ENCODE results near the gene PRRC1.
"Not testable (repeated sequence)": the region's sequence is repeated elsewhere in the genome, so short reads cannot be mapped to it uniquely, and the experiment has no call there.

Gene PRRC1

DNA sequence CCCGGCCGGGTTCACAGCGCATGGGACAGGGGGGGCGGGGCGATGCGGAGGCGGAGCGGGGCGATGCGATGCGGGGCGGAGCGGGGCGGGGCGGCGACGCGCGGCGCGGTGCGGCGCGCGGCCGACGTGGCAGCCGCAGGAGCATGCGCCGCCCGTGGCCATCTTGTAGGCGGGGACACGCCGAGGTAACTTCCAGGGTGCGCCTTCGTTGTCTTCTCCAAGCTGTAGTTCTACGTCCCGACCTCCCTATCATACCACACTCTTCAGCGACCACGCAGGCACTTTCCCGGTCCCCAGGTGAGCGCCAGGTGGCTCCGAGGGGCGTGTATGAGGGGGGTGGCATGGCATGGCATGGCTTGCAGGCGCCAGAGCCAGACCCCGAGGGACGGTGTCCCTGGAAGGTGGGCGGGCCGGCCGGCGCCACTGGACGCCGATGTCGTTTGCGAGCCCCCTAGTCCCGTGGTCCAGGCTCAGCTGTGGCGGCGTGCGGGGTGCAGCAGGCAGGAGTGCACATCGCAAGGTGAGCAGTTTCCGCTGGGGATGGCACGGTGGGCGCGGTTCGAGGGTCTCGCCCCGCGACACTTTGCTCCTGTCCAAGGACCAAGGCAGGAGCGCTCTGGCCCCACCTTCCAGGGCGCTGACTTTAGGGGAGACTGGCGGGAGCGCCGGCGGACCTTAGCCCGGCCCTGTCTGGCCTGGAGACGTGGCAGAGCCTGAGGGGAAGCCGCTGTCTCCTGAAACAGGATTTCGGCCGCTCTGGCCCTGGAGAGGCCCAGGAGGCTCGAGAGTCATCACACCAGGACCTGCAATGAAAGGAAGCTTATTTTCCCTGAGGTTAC, at the start of gene PRRC1:
Gene PRRC1 (plus strand): TSS at position 161 of the 839 bp plus-strand sequence. CDS start 5,840 bp downstream, outside the sequence.
- peak; percentile 57 for DNase-seq (ENCODE audit: low read depth, low spot score)

DNA sequence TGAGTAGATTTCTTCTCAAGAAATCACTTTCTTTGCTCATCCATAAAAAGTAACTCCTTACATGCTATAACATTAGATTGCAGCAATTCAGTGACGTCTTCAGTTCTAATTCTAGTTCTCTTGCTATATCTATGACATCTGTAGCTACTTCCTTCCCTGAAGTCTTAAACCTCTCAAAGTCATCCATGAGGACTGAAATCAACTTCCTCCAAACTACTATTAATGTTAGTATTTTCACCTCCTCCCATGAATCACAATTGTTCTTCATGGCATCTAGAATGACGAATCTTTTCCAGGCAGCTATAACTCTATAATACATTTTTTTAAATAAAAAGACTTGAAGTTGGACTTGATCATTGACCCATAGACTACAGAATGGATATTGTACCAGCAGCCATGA, 46.2 kb upstream of the PRRC1 start:
- no peak for DNase-seq (ENCODE audit: low read depth, low spot score)

DNA sequence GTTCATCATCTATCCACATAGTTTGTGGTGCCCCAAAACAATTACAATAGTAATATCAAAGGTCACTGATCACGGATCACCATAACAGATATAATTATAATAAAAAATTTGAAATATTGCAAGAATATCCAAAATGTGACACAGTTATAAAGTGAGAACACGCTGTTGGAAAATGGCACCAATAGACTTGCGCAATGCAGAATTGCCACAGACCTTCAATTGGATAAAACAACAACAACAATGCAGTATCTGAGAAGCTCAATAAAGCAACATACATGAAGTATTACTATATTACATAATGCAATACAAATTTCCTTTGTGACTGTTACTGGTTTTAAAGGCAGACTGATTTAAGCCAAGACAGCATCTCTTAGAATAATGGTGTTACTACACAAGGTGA, 44.7 kb upstream of the PRRC1 start:
- DNase-seq (ENCODE audit: low read depth, low spot score), result no peak

DNA sequence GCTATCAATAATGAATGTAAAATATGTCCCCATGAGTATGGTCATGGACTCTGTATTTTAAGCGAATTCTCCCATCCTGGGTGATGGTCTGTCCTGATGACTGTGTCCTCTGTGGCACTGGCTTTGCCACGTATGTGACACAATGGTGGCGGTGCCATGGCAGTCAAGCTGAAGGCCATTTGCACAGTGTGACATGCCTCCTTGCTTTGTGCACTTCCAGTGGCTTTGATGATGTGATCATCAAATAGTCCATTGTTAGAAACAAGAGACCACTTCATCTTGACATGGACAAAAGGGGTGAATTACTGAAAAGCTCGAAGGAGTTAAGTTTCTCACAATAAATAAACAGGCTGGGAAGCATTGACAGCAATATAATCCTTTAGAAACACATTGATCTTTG, 31.0 kb upstream of the PRRC1 start:
- no peak for DNase-seq (ENCODE audit: low read depth, low spot score)

DNA sequence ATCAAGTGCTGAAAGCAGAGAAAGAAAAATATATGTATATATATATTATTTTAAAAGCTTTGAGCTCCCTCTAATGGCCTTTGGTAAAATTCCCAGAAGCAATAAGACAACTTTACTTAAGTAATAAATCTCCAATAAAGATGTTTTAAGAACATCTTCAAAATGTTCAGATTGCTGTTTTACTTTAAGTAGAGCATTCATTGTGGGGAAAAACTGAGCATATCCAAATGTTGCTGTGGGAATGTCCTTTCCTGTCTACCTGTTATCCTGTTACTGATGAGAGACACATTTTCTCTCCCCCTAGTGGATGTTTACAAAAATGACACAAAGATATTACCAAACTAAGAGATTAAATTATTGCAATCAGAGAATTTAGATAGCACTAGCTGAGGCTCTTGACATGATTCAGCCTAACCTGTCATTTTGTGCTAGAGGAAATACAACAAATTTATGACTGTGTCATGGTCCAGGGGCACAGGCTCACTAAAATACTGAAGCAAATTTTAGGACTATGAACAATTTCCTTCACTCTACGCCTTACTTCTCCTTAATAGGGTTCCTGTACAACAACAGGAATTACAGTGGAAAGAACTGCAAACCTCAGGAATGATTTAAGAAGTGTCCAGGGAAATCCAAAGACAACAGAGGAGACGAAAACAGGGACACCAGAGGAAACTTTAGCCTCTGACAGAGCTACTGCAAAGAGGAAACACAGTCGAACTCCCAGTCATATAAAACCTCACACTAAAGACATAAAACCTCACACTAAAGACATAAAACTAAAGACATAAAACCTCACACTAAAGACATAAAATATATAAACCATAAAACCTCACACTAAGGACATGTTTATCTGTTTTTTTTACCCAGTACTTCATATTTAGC, 24.3 kb upstream of the PRRC1 start:
- peak; percentile 40 for DNase-seq (ENCODE audit: low read depth, low spot score)

DNA sequence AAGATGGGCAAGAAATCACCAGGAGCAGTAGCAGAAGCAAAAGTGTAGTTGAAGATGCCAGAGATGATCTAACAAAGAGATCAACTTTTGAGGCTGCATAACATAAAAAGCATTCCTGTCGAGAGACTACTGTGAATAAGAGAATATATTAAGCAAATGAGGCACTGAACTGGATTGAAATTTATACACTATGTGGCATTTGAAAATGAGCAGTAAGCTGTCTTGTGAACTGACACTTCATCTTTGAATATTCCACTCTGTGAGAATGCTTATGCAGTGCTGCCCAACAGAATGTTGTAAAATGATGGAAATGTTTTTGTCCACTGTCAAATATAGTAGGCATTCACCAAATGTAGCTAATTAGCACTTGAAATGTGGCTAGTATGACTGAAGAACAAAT, 18.9 kb upstream of the PRRC1 start:
- DNase-seq (ENCODE audit: low read depth, low spot score), result no peak

DNA sequence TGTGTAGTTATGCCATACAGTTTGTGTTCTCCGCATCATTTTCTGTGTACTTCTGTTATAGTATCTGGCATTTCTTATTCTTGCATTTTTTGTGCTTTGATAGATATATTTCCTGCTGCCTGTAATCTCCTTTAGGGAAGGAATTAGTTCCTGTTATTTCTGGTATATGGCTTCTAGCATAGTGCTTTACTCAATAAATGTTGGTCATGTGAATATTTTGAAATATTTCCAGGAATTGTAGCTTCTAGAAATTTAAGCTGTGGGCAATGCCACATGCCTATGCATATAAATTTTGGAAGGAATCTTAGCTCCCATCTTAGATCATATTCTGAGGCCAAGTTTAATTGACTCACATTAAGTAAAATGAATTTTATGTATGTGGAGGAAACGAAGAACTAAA, 11.5 kb upstream of the PRRC1 start:
- no peak for DNase-seq (ENCODE audit: low read depth, low spot score)

DNA sequence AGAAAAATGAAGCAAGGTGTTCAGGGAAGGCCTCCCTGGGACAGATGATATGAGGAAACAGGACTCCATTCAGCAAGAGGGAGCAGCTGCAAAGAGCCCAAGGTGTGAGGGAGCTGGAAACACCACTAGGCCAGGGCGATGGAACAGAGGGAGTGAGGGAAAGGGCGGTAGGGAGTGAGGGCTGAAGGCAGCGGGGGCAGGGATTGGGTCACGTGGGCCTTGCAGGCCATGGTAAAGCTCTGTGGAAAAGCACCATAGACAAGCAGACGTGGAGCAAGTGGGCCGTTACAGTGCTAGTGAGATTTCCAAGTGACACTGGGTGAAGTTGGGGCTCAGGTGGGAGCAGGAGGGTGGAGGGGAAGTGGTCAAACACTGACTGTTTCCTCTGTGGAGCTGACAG, 10.8 kb upstream of the PRRC1 start:
- no peak for DNase-seq (ENCODE audit: low read depth, low spot score)

DNA sequence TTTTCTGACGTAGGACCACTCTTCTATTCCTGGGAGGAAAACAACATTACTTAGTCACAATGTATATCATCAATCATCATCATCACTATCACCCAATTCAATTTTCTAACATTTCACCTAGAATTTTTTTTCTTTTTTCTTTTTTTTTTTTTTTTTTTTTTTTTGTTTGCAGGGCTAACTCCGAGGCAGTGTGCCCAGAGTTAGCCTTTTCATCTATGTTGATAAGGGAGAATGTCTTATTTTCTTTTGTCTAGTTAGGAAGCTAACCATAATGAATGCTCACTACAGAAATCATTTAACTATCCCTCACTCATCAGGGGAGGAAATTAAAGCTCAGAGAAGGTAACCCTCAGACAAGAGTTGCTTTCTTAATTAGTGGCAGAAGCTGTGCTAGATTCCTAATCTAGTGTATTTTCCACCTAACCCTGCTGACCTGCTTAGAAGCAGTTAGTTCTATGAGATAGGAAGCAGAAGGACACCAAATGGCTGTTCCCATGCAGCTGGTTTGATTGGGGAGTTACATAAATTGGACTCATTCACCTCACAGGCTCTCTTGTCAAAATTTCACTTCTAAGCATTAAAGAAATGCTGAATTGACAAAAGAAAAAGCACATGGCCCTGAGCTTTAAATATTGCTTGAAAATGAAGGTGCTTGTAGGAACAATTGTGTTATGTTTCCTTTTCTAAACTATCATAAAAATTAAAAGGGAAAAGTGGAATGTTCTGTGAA, 8.6 kb upstream of the PRRC1 start:
- no peak for DNase-seq (ENCODE audit: low read depth, low spot score)

DNA sequence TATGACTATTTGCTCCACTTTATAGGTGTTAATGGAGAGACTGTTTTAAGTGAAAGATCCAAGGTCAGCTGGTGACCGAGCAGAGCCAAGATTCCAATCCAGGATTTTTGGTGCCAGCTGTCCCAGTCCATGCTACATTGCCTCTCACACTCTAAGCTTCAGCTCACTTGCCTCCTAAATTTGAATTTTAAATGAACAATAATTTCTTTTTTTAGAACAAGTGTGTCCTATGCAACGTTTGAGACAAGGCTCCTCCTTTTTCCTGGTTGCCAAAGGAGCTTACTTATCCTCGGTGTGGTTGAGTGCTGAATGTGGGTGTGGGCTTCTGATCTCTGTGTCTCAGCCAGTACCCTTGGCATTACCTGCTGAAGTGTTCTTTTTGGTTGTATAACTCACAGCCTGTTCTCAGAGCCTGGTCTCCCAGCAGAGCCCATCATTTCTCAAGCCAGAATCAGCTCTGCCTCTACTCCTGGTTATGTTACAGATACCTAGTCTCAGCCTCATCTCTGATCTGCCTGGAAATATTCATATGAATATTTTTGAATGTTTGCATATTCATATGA, 4.0 kb upstream of the PRRC1 start:
- DNase-seq (ENCODE audit: low read depth, low spot score), result no peak

DNA sequence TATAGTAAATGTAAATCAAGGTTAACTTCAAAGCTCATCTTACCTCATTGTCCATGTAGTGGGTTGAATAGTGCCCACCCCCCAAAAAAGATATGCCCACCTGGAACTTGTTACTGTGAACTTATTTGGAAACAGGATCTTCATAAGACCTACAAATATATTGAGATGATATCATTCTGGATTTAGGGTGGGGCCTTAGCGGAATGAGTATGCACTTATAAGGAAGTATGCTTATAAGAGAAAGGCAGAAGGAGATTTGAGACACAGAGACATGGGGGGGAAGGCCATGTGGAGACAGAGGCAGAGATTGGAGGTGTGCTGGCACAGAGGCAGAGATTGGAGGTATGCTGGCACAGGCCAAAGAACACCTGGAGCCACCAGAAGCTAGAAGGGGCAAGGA, 2.6 kb upstream of the PRRC1 start:
- DNase-seq (ENCODE audit: low read depth, low spot score), result no peak

DNA sequence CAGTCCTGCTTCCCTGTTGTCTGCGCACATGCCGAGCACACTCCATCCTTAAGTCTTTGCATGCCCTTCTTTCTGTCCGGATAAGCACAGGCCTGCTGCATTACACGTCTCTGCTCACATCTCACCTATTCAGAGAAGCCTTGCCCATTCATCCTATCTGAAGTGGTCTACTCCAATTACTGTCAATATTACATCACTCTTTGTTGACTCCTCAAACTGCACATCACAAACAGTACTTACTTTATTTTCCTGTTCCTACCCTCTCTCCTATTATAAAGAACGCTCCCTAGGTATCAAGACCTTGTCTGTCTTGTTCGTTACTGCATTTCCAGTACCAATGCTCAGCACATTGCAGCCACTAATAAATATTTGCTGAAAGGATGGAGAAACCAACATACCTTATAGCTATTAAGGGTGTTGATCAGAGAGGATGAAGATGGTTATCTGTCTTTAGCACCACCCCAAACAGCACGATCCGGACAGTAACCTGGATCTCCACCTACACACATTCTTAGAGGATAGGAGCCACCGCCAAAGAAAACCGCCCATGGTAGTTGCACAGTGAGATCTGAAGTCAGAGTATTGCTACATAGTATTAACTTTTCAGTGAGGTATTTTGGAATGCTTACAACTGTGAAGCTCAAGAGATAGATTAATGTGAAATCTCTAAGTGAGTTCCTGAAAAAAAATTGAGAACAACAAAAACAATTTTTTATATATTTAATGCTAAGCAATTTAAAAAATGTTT, 1.6 kb upstream of the PRRC1 start:
- no peak for DNase-seq (ENCODE audit: low read depth, low spot score)

DNA sequence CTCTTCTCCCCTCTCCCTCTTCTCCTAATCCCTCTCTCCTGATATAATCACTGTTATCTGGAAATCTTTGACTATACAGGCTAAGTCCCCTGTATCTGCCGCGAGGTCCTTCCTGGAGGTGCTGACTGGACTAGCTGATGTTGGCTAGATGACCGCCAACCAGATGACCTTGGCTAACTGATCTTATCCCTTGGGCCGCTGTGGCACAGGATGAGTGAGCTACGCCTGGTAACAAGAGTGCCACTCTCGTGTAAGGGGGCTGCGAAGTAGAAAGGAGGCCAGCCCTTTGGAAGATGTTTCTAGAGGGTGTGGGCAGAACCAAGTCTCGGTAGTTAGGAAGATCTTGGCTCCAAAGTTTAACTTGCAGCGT, 345 bp upstream of the PRRC1 start:
- no peak for DNase-seq (ENCODE audit: low read depth, low spot score)

DNA sequence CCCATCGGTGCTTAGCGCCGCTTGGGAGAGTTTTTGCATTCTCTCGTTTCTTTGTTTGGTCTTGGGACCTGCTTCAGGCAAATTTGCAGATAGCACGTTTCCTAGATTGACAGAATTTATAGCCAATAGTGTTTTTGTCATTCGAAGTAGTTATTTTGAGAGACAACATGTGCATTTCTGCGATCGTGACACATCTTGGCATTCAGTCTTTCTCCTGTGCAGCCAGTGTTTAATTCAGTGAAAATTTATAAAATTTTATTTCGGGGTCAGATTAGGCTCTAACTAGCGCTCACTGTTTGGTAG, 830 bp downstream of the PRRC1 start:
- no peak for DNase-seq (ENCODE audit: low read depth, low spot score)

DNA sequence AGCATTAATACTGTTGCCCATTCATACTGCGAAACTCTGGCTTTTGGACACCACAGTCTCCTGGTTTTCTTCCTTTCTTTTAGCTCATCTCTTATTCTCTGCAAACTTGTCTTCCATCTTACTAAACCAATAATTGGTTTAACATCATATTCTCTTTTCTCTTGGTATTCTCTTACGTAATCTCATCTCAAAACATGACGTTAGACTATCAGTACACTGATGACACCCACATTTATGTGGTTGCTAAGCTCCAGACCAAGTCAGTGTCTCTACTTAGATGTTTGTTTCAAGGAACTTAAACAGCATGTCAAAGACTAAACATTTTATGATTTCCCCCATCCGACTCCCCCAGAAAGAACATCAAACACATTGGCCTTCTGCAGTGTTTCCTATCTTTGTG, 2.1 kb downstream of the PRRC1 start:
- DNase-seq (ENCODE audit: low read depth, low spot score), result no peak

DNA sequence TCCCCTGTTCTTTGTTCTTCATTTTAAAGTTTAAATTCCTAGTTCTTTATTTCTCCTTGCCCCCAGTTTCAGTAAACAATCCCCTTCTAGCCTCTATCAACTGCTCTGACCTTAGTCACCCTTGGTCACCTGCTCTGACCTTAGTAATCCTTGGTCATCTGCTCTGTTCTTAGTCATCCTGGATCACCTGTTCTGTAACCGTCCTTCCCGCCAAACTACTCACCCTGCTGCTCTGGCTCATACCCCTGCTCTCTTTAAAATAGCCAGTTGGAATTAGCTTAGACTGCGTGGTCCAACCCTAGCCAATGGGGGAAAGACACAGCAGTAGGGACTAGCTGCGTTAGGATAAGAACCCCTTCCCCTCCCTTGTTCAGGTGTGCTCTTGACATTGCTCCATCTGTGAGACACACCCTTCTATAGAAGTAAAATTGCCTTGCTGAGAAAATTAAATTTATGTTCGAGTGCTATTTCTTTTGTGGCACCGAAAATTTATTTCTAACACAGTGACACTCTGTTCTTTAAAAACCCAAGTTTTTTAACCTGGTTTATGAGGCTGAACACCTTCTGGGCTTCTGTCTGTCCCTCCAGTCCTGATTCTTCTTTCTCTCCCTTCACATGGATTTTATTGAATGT, 3.8 kb downstream of the PRRC1 start:
- DNase-seq (ENCODE audit: low read depth, low spot score), result no peak

DNA sequence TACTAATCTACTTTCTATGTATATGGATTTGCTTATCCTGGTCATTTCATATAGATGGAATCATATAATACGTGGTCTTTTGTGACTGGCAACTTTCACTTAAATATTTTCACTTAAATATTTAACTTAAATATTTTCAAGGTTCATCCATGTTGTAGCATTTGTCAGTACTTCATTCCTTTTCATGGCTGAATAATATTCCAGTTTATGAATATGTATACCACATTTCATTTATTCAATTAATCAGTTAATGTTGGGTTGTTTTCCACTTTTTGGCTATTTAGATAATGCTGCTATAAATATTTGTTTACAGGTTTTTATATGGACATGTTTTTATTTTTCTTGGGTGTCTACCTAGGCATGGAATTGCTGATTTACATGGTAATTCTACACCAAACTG, 7.7 kb downstream of the PRRC1 start:
- DNase-seq (ENCODE audit: low read depth, low spot score), result no peak

DNA sequence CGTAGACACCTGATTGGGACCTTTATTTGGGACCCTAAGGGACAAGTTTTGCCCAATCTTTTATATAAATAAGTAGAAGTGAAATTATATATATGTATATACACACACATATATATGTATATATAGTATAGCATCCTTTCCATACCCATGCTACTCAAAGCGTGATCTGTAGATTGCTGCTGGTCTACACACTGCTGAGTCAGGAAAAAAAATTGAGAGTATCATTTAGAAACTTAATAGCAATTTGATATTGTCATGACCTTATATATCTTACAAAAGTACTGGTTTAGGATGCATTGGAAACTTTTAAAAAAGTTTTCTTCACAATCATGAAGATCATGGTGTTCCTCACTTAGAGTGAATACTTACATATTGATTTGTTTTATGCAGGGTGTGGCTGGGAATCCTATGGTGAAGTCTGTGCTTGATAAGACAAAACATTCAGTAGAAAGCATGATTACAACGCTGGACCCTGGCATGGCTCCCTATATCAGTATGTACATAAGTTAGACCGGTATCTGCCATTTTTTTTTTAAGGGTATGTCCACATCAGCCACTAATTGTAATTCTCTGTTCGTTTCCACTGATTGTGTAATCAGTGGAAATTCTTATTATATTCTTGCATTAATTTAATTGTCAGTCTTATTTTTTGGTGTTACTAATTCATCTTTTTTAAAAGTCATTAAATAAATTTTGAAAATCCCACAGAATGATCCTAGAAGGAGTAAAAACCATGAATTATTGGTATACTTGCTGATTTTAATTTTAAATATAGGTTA, 12.7 kb downstream of the PRRC1 start:
- DNase-seq (ENCODE audit: low read depth, low spot score), result no peak

DNA sequence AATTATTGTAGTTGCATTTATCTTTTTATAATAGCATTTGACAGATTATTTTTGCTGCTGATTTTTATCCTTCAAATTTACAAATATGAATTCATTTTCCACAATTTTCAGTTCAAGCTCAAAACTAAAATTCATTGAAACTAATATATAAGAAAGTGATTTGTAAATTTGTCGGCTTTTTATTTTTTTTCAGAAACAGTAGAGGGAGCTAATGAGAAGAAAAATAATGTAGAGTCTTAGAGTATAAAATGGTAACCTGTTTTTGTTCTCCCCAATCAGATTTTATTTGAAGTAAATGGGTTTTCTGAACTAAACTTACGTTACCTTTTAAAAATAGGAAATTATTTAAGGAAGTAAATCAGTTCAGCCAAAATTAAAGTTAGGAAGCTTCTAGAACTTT, 19.2 kb downstream of the PRRC1 start:
- no peak for DNase-seq (ENCODE audit: low read depth, low spot score)

DNA sequence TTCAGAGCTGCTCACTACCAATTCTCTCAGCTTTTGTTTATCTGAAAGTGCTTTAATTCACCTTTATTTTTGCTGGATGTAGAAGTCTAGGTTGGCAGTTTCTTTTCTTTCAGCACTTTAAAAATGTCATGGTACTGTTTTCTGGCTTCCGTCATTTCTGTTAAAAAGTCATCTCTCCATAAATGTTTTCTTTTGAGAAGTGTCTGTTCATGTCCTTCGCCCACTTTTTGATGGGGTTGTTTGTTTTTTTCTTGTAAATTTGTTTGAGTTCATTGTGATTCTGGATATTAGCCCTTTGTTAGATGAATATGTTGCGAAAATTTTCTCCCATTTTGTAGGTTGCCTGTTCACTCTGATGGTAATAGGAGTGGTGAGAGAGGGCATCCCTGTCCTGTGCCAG, 23.1 kb downstream of the PRRC1 start:
- not testable (repeated sequence) for DNase-seq (ENCODE audit: low read depth, low spot score)

All from smooth muscle cell of the brain vasculature (primary cell).